Measurements from ENCODE around the gene GID4. TPM values are rescaled to one million over a fixed set of nuclear protein-coding genes. Genes with fewer than 3 reads are reported as not detected.
A peak's percentile ranks its signal among the peaks of the same experiment; 100 is the strongest.

Gene GID4
- total RNA-seq, 1 experiment from 2014 or later: 11.4 TPM

DNA sequence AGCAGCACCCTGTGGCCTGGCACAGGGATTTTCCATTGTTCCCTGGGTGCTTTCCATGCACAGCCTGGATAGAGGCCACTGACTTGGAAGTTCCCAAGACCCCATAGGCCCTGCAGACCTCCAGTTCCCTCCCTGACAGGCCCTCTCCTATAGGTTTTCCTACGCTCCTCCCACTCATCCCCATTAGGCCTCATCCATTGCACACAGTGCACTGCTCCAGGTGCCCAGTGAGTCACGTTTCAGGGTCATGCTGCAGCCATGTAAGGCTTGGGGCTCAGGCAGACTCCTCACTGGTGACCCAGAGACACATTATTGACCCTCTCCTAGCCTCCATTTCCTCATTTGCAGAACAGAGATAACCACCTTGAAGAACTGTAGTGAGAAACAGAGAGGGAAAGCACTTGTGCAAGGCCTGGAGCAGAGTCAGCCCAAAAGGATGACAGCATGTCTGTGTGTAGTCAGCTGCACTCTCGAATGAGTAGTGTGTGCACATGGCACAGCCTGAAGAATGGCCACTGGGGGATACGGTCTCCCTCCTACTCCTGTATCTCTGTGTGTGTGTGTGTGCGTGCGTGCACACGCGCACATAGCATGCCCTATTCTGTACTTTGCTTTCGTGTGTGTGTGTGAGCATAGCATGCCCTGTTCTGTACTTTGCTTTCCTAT is 39.7 kb upstream of the GID4 start:
- Histone ChIP-seq H3K27ac (ENCODE audit: insufficient read length, low read depth, low read length) (no peak overlapping the region), H3K4me1 (ENCODE audit: insufficient read depth, low read length) (no peaks in the 10 kb centered on the region), H4K5ac (ENCODE audit: insufficient read length, low read depth, low read length) (no peak overlapping the region), H2BK120ac (ENCODE audit: low read depth, low read length, poor library complexity, severe bottlenecking) (no peak overlapping the region), H2BK20ac (ENCODE audit: low read depth, low read length, poor library complexity, severe bottlenecking) (no peak overlapping the region), H3K9ac (ENCODE audit: extremely low read depth, insufficient read length, low read length) (no peak overlapping the region), H3K56ac (ENCODE audit: insufficient read length, low read depth, low read length) (no peak overlapping the region), H3K4me2 (ENCODE audit: insufficient read depth, insufficient read length, low read length) (no peak overlapping the region), H3K14ac (ENCODE audit: insufficient read depth, low read length) (no peak overlapping the region; the same call in 1 of the 2 replicates), H3T11ph (ENCODE audit: low read length) (no peak overlapping the region), H3K4ac (ENCODE audit: low read depth, low read length) (no peak overlapping the region), H3K79me1 (ENCODE audit: insufficient read depth, low read depth, low read length, poor library complexity, severe bottlenecking) (no peaks in the 10 kb centered on the region), H2AK5ac (ENCODE audit: insufficient read length, low read length) (no peak overlapping the region), H2BK15ac (ENCODE audit: low read depth, low read length) (no peak overlapping the region), H3K79me2 (ENCODE audit: insufficient read depth, low read length) (no peaks in the 10 kb centered on the region), H3K23me2 (ENCODE audit: insufficient read length, low read depth, low read length, poor library complexity, severe bottlenecking) (no peaks in the 10 kb centered on the region), H3K18ac (ENCODE audit: insufficient read length, low read depth, low read length) (no peak overlapping the region), H2AFZ (ENCODE audit: low read length) (no peak overlapping the region), H3K9me3 (ENCODE audit: control insufficient read depth, low read depth, low read length) (no peaks in the 10 kb centered on the region), H2BK12ac (ENCODE audit: insufficient read length, low read depth, low read length) (no peak overlapping the region), H4K8ac (replicated peaks; ENCODE audit: insufficient read length, low read depth, low read length) (peak overlapping the region; percentile 1), H3K27me3 (ENCODE audit: insufficient read depth, low read length) (no peaks in the 10 kb centered on the region), H2BK5ac (ENCODE audit: insufficient read length, low read length) (no peak overlapping the region), H4K20me1 (ENCODE audit: control insufficient read depth, insufficient read depth, insufficient read length) (no peaks in the 10 kb centered on the region), H4K91ac (ENCODE audit: insufficient read length, low read depth, low read length) (no peak overlapping the region), H3K23ac (ENCODE audit: insufficient read length, low read depth, low read length) (no peak overlapping the region)
- Mint-ChIP-seq H3K4me3 (no peak overlapping the region), H3K4me1 (peaks cover under 1 to 4% of the 10 kb centered on the region in 2 experiments; a peak in 1 of 4 replicates), H3K36me3 (ENCODE audit: insufficient read depth in 1 of 3, low read depth in 3 of 3) (no peaks in the 10 kb centered on the region), H3K27me3 (ENCODE audit: low read depth) (peaks cover 2% of the 10 kb centered on the region), H3K27ac (no peak overlapping the region), H3K9me3 (no peaks in the 10 kb centered on the region)
- TF ChIP-seq, protein P1, sequence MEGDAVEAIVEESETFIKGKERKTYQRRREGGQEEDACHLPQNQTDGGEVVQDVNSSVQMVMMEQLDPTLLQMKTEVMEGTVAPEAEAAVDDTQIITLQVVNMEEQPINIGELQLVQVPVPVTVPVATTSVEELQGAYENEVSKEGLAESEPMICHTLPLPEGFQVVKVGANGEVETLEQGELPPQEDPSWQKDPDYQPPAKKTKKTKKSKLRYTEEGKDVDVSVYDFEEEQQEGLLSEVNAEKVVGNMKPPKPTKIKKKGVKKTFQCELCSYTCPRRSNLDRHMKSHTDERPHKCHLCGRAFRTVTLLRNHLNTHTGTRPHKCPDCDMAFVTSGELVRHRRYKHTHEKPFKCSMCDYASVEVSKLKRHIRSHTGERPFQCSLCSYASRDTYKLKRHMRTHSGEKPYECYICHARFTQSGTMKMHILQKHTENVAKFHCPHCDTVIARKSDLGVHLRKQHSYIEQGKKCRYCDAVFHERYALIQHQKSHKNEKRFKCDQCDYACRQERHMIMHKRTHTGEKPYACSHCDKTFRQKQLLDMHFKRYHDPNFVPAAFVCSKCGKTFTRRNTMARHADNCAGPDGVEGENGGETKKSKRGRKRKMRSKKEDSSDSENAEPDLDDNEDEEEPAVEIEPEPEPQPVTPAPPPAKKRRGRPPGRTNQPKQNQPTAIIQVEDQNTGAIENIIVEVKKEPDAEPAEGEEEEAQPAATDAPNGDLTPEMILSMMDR (conservative IDR thresholded peaks at IDR 0.05): no peak
- WGBS (ENCODE audit: extremely low coverage, insufficient read length, low lambda C conversion rate): no CpG with 5 or more reads among the region's 9 CpGs
- DNase-seq: no peak
